IPS-15b (cell line): Measurements from ENCODE around the gene ABHD18.
"Not testable (repeated sequence)": the region's sequence is repeated elsewhere in the genome, so short reads cannot be mapped to it uniquely, and the experiment has no call there.

ENCODE experiments used
- H3K27me3 ChIP-seq: one replicate; pipeline ENCODE4 v1.6.1; 2013; ENCODE audit warnings: low read length; ENCODE audit not compliant: control insufficient read depth, insufficient read depth
- H3K36me3 ChIP-seq: one replicate; pipeline ENCODE4 v1.6.1; 2013; ENCODE audit warnings: low read length; ENCODE audit not compliant: control insufficient read depth, insufficient read depth
- H3K4me1 ChIP-seq: one replicate; pipeline ENCODE4 v1.6.1; 2013; ENCODE audit warnings: mild to moderate bottlenecking, low read length; ENCODE audit not compliant: control insufficient read depth, insufficient read depth
- H3K4me3 ChIP-seq: one replicate; pipeline ENCODE4 v1.5.1; 2013; ENCODE audit warnings: low read depth, low read length
- H3K9ac ChIP-seq: one replicate; pipeline ENCODE4 v1.6.1; 2013; ENCODE audit warnings: low read depth, mild to moderate bottlenecking, low read length
- H3K9me3 ChIP-seq: one replicate; pipeline ENCODE4 v1.6.1; 2013; ENCODE audit warnings: mild to moderate bottlenecking, low read length; ENCODE audit not compliant: control insufficient read depth, insufficient read depth

Gene ABHD18

DNA sequence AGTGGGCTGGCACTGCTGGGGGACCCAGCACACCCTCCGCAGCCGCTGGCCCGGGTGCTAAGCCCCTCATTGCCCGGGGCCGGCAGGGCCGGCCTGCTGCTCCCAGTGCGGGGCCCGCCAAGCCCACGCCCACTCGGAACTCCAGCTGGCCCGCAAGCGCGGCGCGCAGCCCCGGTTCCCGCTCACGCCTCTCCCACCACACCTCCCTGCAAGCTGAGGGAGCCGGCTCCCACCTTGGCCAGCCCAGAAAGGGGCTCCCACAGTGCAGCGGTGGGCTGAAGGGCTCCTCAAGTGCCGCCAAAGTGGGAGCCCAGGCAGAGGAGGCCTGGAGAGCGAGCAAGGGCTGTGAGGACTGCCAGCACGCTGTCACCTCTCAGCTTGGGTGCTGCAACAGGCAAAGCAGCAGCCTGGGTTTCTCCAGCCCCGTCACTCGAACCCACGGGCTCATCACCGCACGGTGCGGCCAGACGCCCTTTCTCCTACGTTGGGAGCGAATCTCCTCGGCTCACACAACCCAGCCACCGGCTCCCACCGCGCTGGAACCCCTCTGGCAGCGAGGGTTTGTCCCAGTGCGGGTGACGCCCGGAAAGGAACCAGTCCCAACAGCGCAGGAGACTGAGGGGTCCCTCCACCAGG lies 662 bp upstream of the ABHD18 start:
- not testable (repeated sequence) for H3K36me3 ChIP-seq, H3K9me3 ChIP-seq, H3K27me3 ChIP-seq, H3K4me1 ChIP-seq
- peak overlapping the region; percentile 88 for H3K9ac ChIP-seq
- H3K4me3 ChIP-seq = peak overlapping the region; percentile 95

DNA sequence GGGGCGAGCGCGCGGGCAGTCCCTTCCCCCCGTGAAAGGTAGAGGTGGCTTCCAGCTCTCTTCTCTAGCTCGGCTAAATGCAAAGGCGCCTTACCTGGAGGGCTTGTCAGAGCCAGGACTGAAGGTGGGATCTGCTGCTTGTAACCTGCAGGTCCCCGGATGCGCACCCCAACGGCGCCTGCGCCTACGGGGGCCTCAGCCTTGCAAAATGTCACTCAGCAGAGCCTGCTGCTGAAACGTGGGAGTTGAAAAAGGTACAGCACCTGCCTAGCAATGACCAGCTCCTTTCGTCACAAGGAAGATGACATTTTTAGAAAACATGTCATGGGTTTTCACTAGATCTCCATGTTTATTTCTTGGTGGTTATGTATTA lies 583 bp downstream of the ABHD18 start:
- no peaks in the 10 kb centered on the region for H3K9me3 ChIP-seq
- H3K4me1 ChIP-seq = no peaks in the 10 kb centered on the region
- peak overlapping the region; percentile 86 for H3K9ac ChIP-seq
- H3K36me3 ChIP-seq = no peaks in the 10 kb centered on the region
- peak overlapping the region; percentile 95 for H3K4me3 ChIP-seq
- no peaks in the 10 kb centered on the region for H3K27me3 ChIP-seq

DNA sequence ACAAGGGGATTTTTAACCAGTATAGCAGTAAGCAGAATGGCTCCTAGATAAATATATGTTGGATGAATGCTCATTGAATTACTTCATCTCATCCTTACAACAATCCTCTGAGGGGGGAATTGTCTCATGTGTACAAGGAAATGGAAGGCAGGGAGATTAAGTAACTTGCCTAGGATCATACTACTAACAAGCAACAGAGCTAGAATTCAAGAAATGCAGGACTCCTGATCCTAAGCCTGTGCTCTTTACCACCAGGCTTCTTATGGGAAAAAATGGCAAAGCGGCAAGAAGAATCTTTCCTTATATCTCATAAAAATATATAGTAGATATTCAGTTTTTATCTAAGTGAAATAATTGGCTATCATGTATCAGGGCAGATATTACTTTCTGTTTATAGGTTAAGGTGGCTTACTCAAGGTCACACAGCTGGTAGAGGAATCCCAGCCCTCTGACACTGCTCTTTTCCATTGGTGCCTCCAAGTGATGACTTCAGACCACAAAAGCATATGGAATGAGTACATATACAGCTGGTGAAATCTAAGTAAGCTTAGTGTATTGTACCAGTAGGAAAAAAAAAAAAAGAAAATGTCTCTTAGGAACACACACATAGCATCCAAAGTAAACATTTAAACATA lies 2.1 kb downstream of the ABHD18 start:
- Histone ChIP-seq H3K27me3 (no peaks in the 10 kb centered on the region), H3K9ac (no peak overlapping the region), H3K36me3 (no peaks in the 10 kb centered on the region), H3K4me1 (no peaks in the 10 kb centered on the region), H3K4me3 (no peak overlapping the region), H3K9me3 (no peaks in the 10 kb centered on the region)

DNA sequence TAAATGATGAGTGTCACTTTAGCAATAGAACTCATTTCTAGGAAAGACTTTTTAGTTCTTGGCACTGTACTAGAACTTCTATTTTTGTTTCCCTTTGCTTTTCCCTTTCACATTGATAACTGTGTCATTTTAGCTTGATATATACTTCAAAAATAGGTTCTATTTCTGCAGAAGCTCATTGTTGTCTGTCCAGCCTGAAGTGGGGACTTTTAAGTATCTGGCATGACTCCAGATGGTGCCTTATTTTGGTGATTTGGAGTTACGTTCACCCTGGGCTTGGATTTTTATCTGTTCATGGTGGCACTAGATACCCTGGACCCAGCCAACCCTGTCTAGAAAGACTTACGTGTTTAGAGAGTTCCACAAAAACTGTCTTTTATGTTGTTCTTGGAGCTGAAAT lies 3.4 kb downstream of the ABHD18 start:
- no peak overlapping the region for H3K9ac ChIP-seq

DNA sequence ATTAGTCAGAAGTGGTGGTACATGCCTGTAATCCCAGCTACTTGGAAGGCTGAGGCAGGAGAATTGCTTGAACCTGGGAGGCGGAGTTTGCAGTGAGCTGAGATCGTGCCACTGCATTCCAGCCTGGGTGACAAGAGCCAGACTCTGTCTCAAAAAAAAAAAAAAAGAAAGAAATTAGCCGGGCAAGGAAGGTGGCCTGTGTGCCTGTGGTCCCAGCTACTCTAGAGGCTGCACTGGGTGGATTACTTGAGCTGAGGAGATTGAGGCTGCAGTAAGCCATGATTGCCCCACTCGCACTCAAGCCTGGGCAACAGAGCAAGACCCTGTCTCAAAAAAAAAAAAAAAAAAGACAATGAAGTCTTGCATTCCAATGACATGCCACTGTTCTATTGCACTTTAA lies 5.7 kb downstream of the ABHD18 start:
- H3K27me3 ChIP-seq, H3K4me1 ChIP-seq, H3K9me3 ChIP-seq, H3K36me3 ChIP-seq, H3K9ac ChIP-seq, H3K4me3 ChIP-seq: not testable (repeated sequence)

More for the DNA sequence above, 3.4 kb downstream of the ABHD18 start:
- Histone ChIP-seq H3K27me3 (no peaks in the 10 kb centered on the region), H3K9me3 (no peaks in the 10 kb centered on the region), H3K4me3 (no peak overlapping the region), H3K4me1 (no peaks in the 10 kb centered on the region), H3K36me3 (no peaks in the 10 kb centered on the region)

DNA sequence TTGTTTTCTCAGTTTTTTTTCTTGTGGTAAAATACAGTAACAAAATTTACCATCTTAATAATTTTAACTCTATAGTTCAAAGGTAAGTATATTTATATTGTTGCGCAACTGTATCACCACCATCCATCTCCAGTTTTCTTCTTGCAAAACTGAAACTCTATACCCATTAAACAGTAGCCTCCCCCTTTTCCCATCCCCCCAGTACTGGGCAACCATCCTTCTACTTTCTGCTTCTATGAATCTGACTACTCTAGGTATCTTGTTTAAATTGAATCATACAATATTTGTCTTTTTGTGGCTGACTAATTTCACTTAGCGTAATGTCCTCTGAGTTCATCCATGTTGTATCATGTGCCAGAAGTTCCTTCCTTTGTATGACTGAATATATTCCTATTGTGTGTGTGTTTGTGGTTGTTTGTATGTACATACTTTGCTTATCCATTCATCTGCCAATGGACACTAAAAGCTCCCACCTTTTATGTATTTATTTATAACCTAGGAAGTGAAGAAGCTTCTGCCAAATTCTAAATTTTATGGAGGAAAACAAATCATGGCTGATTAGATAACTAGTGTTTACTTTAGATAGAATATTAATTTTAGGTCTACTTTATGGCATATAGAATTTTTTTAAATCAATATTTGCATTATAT lies 10.0 kb downstream of the ABHD18 start:
- Histone ChIP-seq H3K36me3 (no peaks in the 10 kb centered on the region), H3K4me1 (no peaks in the 10 kb centered on the region), H3K27me3 (no peaks in the 10 kb centered on the region), H3K9me3 (no peaks in the 10 kb centered on the region), H3K4me3 (no peak overlapping the region), H3K9ac (no peak overlapping the region)

DNA sequence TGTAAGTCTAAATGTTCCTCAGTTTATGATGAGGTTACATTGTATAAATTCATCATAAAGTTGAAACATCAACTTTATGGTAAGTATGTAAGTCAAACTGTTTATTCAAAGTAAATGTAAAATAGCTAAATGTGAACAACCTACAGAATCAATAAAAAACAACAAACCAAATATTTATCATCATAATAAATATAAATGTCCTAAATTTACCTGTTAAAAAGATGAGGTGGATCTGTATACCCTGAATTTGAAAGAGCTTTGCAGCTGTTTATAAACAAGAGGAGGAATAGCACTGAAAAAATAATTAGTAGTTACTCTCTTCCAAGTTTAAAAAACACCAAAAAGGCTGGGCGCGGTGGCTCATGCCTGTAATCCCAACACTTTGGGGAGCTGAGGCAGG lies 13.7 kb downstream of the ABHD18 start:
- Histone ChIP-seq H3K4me1 (no peaks in the 10 kb centered on the region), H3K9ac (no peak overlapping the region), H3K36me3 (no peaks in the 10 kb centered on the region), H3K9me3 (no peaks in the 10 kb centered on the region), H3K27me3 (no peaks in the 10 kb centered on the region), H3K4me3 (no peak overlapping the region)

DNA sequence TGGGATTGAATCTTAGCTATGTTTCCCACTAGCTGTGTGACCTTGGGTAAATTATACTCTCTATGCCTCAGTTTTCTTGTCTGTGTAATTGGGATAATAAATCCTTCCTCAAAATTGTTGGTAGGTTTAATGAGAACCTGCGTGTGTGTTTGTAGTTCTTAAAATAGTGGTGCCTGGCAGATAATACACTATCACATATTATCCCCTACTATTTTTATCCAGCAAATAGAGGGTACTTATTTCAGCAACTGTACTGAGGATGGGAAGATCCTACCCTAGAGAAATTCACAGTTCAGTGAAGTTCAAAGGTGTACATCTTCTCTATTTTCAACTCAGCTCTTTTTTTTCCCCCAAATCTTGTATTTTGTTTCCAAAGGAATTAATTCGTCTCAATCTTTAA lies 17.2 kb downstream of the ABHD18 start:
- Histone ChIP-seq H3K9ac (no peak overlapping the region), H3K9me3 (no peaks in the 10 kb centered on the region), H3K36me3 (peaks cover 4% of the 10 kb centered on the region), H3K4me1 (no peaks in the 10 kb centered on the region), H3K4me3 (no peak overlapping the region), H3K27me3 (no peaks in the 10 kb centered on the region)

DNA sequence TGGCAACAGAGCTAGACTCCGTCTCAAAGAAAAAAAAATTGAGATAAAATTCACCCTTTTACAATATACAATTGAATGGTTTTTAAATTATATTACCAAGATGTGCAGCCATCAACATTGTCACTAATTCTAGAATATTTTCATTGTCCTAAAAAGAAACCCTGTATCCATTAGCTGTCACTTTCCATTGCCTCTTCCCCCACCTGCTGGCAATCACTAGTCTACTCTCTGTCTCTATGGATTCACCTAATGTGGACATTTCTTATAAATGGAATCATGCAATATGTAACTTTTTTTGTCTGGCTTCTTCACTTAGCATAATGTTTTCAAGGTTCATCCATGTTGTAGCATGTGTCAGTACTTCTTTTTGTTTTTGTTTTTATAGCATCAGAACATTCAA lies 20.8 kb downstream of the ABHD18 start:
- H3K36me3 ChIP-seq = peaks cover 4% of the 10 kb centered on the region
- H3K9me3 ChIP-seq = no peaks in the 10 kb centered on the region
- H3K4me3 ChIP-seq = no peak overlapping the region
- H3K4me1 ChIP-seq = no peaks in the 10 kb centered on the region
- no peak overlapping the region for H3K9ac ChIP-seq
- H3K27me3 ChIP-seq = no peaks in the 10 kb centered on the region

DNA sequence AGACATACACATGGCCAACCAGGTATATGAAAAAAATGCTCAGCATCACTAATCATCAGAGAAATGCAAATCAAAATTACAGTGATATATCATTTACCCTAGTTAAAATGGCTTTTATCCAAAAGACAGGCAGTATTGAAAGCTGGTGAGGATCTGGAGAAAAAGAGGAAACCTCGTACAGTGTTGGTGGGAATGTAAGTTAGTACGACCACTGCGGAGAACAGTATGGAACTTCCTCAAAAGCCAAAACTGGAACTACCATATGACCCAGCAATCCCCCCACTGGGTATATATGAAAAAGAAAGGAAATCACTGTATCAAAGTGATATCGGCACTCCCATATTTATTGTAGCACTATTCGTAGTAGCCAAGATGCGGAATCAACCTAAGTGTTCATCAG lies 23.4 kb downstream of the ABHD18 start:
- Histone ChIP-seq H3K4me1 (no peaks in the 10 kb centered on the region), H3K9ac (no peak overlapping the region), H3K4me3 (no peak overlapping the region), H3K9me3 (no peaks in the 10 kb centered on the region), H3K36me3 (peaks cover 4% of the 10 kb centered on the region), H3K27me3 (no peaks in the 10 kb centered on the region)

DNA sequence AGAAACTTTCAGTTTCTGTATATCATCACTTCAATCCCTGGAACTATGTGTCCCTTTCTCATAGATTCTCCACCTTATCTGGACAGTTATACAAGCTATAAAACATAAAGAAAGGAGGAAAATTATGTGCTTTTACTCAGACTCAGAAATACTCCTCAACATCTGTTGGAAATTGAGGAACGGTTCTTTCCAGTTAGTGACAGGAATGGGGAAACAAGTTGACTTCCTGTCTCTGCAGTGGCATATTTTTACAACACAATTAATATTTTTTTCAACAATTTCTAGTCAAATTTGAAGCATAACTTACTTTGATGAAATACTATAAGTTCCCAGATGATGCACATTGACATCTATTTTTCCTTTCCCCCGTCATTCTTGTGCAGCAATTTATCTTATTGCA lies 27.9 kb downstream of the ABHD18 start:
- no peak overlapping the region for H3K9ac ChIP-seq
- no peaks in the 10 kb centered on the region for H3K4me1 ChIP-seq
- no peaks in the 10 kb centered on the region for H3K36me3 ChIP-seq
- no peaks in the 10 kb centered on the region for H3K27me3 ChIP-seq
- no peaks in the 10 kb centered on the region for H3K9me3 ChIP-seq
- no peak overlapping the region for H3K4me3 ChIP-seq

DNA sequence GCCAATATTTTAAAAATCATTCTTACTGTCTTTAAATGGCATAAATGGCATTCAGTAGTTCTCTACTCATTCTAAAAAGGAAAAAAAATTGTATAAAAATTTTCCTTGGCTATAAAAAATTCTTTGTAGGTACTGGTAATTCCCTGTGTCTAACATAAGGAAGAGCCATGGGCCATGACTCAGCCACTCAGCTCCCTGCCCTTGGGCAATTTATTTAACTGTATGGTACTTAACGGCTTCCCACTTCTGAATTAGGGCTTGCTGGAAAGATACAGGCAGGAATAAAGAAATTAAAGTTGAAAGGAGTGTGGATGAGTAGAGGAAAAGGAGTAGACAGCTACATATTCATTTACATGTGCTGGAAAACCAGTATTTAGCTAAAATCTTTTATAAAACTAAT lies 30.6 kb downstream of the ABHD18 start:
- no peaks in the 10 kb centered on the region for H3K36me3 ChIP-seq
- H3K9me3 ChIP-seq = no peaks in the 10 kb centered on the region
- no peak overlapping the region for H3K9ac ChIP-seq
- no peak overlapping the region for H3K4me3 ChIP-seq
- no peaks in the 10 kb centered on the region for H3K4me1 ChIP-seq
- no peaks in the 10 kb centered on the region for H3K27me3 ChIP-seq
